GM12874 (cell line): Measurements from ENCODE around the gene NAALAD2.

Source experiments
- TF ChIP-seq, protein P1 (sequence below): IDR thresholded peaks from 2 replicates; pipeline ENCODE4 v1.5.1; 2011; ENCODE audit warnings: low read depth, mild to moderate bottlenecking, control low read depth, low read length, moderate library complexity; ENCODE audit not compliant: insufficient read depth

NAALAD2 gene

GRCh38 chr11:90237004-90237403, 102.5 kb downstream of the NAALAD2 start:
- TF ChIP-seq, protein P1, sequence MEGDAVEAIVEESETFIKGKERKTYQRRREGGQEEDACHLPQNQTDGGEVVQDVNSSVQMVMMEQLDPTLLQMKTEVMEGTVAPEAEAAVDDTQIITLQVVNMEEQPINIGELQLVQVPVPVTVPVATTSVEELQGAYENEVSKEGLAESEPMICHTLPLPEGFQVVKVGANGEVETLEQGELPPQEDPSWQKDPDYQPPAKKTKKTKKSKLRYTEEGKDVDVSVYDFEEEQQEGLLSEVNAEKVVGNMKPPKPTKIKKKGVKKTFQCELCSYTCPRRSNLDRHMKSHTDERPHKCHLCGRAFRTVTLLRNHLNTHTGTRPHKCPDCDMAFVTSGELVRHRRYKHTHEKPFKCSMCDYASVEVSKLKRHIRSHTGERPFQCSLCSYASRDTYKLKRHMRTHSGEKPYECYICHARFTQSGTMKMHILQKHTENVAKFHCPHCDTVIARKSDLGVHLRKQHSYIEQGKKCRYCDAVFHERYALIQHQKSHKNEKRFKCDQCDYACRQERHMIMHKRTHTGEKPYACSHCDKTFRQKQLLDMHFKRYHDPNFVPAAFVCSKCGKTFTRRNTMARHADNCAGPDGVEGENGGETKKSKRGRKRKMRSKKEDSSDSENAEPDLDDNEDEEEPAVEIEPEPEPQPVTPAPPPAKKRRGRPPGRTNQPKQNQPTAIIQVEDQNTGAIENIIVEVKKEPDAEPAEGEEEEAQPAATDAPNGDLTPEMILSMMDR: no peak

DNA sequence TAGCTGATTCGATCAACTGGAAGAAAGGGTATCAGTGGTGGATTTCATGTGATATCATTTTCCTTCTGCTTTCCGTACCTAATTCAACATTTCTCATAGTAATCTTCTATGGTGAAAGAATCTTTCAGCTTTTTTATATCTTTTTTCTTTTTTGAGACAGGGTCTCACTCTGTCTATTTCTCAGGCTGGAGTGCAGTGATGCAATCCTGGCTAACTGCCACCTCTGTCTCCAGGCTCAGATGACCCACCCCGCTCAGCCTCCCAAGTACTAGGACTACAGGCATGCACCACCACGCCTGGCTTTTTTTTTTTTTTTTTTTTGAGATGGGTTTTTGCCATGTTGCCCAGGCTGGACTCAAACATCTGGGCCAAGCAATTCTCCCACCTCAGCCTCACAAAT, 107.0 kb downstream of the NAALAD2 start:
- TF ChIP-seq, protein P1: no peak
